Measurements from ENCODE around the gene MED9.

GRCh38 chr17:17510456-17511292, 33.9 kb downstream of the MED9 start:
- TF ChIP-seq CTCF (IDR thresholded peaks at IDR 0.05; ENCODE audit: low read length): no peak
- TF ChIP-seq EZH2phosphoT487 (IDR thresholded peaks at IDR 0.05; ENCODE audit: low read length): no peak
- TF ChIP-seq EZH2 (optimal IDR thresholded peaks at IDR 0.05; ENCODE audit: low read depth, low read length): no peak
